ENCODE measurements around the gene PDZD2.

DNA sequence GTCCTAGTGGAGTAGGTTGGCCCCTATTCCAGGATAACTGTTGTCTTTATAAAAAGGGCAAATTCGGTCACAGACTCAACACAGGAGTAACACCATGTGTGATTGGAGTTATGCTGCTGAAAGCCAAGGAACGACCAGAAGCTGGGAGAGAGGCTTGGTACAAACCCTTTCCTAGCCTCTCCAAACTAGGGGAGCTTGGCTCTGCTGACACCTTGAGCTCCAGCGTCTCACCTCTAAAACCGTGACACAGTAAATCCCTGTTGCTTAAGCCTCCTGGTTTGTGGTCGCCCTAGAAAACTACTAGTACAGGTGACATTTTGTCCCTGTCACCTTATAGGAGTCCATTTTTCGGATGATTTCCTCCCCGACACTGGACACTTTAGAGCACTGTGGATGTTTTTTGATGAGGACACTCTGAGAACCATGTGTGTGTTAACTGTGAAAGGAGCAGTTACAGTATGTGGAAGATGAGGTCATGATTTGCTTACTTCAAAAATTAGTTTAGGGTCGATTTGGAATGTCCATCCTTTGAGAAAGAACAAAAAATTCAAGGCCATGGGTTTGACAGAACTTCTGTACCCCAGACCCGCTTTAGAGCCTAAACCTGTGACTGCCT is 167.0 kb downstream of the PDZD2 start:
- TF ChIP-seq, protein P1, sequence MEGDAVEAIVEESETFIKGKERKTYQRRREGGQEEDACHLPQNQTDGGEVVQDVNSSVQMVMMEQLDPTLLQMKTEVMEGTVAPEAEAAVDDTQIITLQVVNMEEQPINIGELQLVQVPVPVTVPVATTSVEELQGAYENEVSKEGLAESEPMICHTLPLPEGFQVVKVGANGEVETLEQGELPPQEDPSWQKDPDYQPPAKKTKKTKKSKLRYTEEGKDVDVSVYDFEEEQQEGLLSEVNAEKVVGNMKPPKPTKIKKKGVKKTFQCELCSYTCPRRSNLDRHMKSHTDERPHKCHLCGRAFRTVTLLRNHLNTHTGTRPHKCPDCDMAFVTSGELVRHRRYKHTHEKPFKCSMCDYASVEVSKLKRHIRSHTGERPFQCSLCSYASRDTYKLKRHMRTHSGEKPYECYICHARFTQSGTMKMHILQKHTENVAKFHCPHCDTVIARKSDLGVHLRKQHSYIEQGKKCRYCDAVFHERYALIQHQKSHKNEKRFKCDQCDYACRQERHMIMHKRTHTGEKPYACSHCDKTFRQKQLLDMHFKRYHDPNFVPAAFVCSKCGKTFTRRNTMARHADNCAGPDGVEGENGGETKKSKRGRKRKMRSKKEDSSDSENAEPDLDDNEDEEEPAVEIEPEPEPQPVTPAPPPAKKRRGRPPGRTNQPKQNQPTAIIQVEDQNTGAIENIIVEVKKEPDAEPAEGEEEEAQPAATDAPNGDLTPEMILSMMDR (IDR thresholded peaks at IDR 0.05; ENCODE audit: poor library complexity) = no peak
- TF ChIP-seq EZH2phosphoT487 (IDR thresholded peaks at IDR 0.05; ENCODE audit: low read depth, severe bottlenecking, unreplicated experiment) = no peak

All from hepatocyte (in vitro differentiated cells).